Ishikawa (cell line): Measurements from ENCODE around the gene PSMB1.

Experiments used
- CEBPB ChIP-seq: IDR thresholded peaks from 2 replicates; pipeline ENCODE4 v1.6.1; 2012
- CREB1 ChIP-seq: IDR thresholded peaks from 2 replicates; pipeline ENCODE4 v1.6.1; 2012; ENCODE audit warnings: low read depth
- EGR1 ChIP-seq: IDR thresholded peaks from 2 replicates; pipeline ENCODE4 v1.6.1; 2012
- EP300 ChIP-seq: IDR thresholded peaks from 2 replicates; pipeline ENCODE4 v1.6.1; 2012; ENCODE audit warnings: borderline replicate concordance
- FOXM1 ChIP-seq: IDR thresholded peaks from 2 replicates; pipeline ENCODE4 v1.6.1; 2012; ENCODE audit warnings: low read depth, borderline replicate concordance
- MAX ChIP-seq: IDR thresholded peaks from 2 replicates; pipeline ENCODE4 v1.6.1; 2012
- NFIC ChIP-seq: IDR thresholded peaks from 2 replicates; pipeline ENCODE4 v1.6.1; 2012
- RAD21 ChIP-seq: IDR thresholded peaks from 2 replicates; pipeline ENCODE4 v1.6.1; 2012; ENCODE audit warnings: low read depth
- REST ChIP-seq: IDR thresholded peaks from 2 replicates; pipeline ENCODE4 v1.6.1; 2012; ENCODE audit warnings: low read depth, mild to moderate bottlenecking
- TAF1 ChIP-seq: IDR thresholded peaks from 2 replicates; pipeline ENCODE4 v1.6.1; 2012; ENCODE audit warnings: low read depth, mild to moderate bottlenecking
- TCF12 ChIP-seq: IDR thresholded peaks from 2 replicates; pipeline ENCODE4 v1.6.1; 2012; ENCODE audit warnings: low read depth
- TEAD4 ChIP-seq: IDR thresholded peaks from 2 replicates; pipeline ENCODE4 v1.6.1; 2012
- USF1 ChIP-seq: IDR thresholded peaks from 2 replicates; pipeline ENCODE4 v1.6.1; 2012
- YY1 ChIP-seq: IDR thresholded peaks from 2 replicates; pipeline ENCODE4 v1.6.1; 2012; ENCODE audit warnings: low read depth
- ZBTB7A ChIP-seq: IDR thresholded peaks from 2 replicates; pipeline ENCODE4 v1.6.1; 2012; ENCODE audit warnings: low read depth

PSMB1 gene

GRCh38 chr6:170584181-170584953 is 31.3 kb upstream of the PSMB1 start, which contains the start of gene PDCD2:
Gene PDCD2, minus strand, starts transcription at chr6:170584637. Its CDS starts 56 bp downstream, at chr6:170584581.
- TF ChIP-seq ZBTB7A = no peak
- TF ChIP-seq YY1 = peak; percentile 87
- no peak for TF ChIP-seq RAD21
- TF ChIP-seq EGR1 = 0 out of 2 replicates have a peak, but pooled peaks have one; percentile 16
- peak; percentile 41; the same call in 1 of the 2 replicates for TF ChIP-seq CREB1
- peak; percentile 23; the same call in 1 of the 2 replicates for TF ChIP-seq USF1
- 0 out of 2 replicates have a peak, but pooled peaks have one; percentile 9 for TF ChIP-seq TEAD4
- peak; percentile 74 for TF ChIP-seq TAF1
- TF ChIP-seq NFIC = no peak
- peak; percentile 75 for TF ChIP-seq MAX
- no peak for TF ChIP-seq FOXM1

- TF ChIP-seq EP300 (no peak), TEAD4 (no peak), YY1 (no peak), EGR1 (no peak), TAF1 (no peak), FOXM1 (no peak), MAX (no peak), TCF12 (no peak), USF1 (no peak), REST (no peak), RAD21 (no peak), CREB1 (no peak), ZBTB7A (no peak), CEBPB (no peak)
Observed at GRCh38 chr6:170583756-170584180, 30.7 kb upstream of the PSMB1 start.

- no peak for TF ChIP-seq TCF12
- no peak for TF ChIP-seq REST
- no peak for TF ChIP-seq MAX
- no peak for TF ChIP-seq YY1
- no peak for TF ChIP-seq USF1
- TF ChIP-seq EGR1 = no peak
- TF ChIP-seq EP300 = no peak
- no peak for TF ChIP-seq CREB1
- no peak for TF ChIP-seq ZBTB7A
- TF ChIP-seq RAD21 = no peak
- no peak for TF ChIP-seq CEBPB
- TF ChIP-seq FOXM1 = no peak
- TF ChIP-seq TAF1 = no peak
- no peak for TF ChIP-seq NFIC
- TF ChIP-seq TEAD4 = no peak
Observed at GRCh38 chr6:170578909-170579308, 25.8 kb upstream of the PSMB1 start.

GRCh38 chr6:170575250-170575649 is 22.1 kb upstream of the PSMB1 start:
- no peak for TF ChIP-seq RAD21
- TF ChIP-seq USF1 = no peak
- no peak for TF ChIP-seq ZBTB7A
- TF ChIP-seq EP300 = no peak
- TF ChIP-seq REST = no peak
- no peak for TF ChIP-seq NFIC
- no peak for TF ChIP-seq CREB1
- TF ChIP-seq TCF12 = no peak
- no peak for TF ChIP-seq TAF1
- no peak for TF ChIP-seq CEBPB
- no peak for TF ChIP-seq EGR1
- no peak for TF ChIP-seq YY1
- no peak for TF ChIP-seq TEAD4
- TF ChIP-seq FOXM1 = no peak
- TF ChIP-seq MAX = no peak
